ENCODE results near the gene USB1. TPM values are rescaled to one million over a fixed set of nuclear protein-coding genes. Genes with fewer than 3 reads are reported as not detected.

USB1 gene
- total RNA-seq, 1 donor from 2014 or later, result 100.0 TPM

DNA sequence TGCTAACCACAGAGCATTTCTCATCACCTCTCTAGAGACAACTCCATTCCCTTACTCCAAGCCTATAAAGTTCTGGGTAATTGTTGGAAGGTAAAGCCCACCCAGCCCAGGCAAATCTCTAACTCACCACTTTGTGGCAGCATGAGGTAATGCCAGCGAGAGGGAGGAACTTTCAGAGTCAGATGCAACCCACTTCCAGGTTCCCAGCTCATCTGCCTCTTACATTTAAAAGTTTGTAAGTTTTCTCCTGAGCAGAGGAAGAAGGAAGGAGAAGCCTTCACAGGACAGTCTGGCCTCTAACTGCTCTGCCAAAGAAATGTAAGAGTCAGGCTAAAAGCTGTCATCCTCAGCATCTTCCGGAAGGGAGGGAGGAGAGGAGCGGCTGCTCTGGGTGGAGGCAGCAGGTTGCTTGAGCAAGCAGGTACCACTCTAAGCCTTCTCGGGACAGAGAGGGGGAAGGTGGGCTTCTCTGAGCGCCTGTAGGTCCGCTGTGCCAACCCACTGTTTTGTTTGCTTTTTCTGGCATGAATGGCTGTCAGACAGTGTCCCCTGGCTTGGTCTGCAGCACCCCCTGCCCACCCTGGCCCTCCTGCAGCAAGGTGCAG lies 1.7 kb upstream of the USB1 start:
- Histone ChIP-seq H3K27me3 (ENCODE audit: insufficient read depth, low read length) (no peaks in the 10 kb centered on the region), H3K9ac (ENCODE audit: low read length) (peak overlapping the region; percentile 87), H3K27ac (ENCODE audit: low read depth, low read length) (no peak overlapping the region), H3K9me3 (ENCODE audit: insufficient read depth, low read depth, low read length) (no peaks in the 10 kb centered on the region), H3K36me3 (ENCODE audit: insufficient read depth, low read length) (peaks cover 6% of the 10 kb centered on the region), H3K4me3 (ENCODE audit: insufficient read depth, low read depth, low read length) (peak overlapping the region; percentile 64), H4K20me1 (ENCODE audit: insufficient read depth, low read length) (peaks cover 45% of the 10 kb centered on the region), H2AFZ (ENCODE audit: low read depth, low read length) (no peak overlapping the region), H3K4me2 (ENCODE audit: low read length) (peak overlapping the region; percentile 99), H3K4me1 (ENCODE audit: insufficient read depth, low read length) (peaks cover 26% of the 10 kb centered on the region), H3K79me2 (ENCODE audit: insufficient read depth, low read length) (peaks cover 26% of the 10 kb centered on the region)
- Mint-ChIP-seq H3K27me3 (ENCODE audit: low read depth, unreplicated experiment) (no peaks in the 10 kb centered on the region), H3K9me3 (ENCODE audit: unreplicated experiment) (no peaks in the 10 kb centered on the region), H3K36me3 (ENCODE audit: low read depth, unreplicated experiment) (peaks cover 15% of the 10 kb centered on the region), H3K4me3 (ENCODE audit: unreplicated experiment) (peak overlapping the region; percentile 85), H3K4me1 (ENCODE audit: low read depth, unreplicated experiment) (peaks cover 23% of the 10 kb centered on the region), H3K27ac (ENCODE audit: unreplicated experiment) (peak overlapping the region; percentile 87)
- DNase-seq (ENCODE audit: low read depth) (peak; percentile 27), FAIRE-seq (no peak)
- TF ChIP-seq, protein P1, sequence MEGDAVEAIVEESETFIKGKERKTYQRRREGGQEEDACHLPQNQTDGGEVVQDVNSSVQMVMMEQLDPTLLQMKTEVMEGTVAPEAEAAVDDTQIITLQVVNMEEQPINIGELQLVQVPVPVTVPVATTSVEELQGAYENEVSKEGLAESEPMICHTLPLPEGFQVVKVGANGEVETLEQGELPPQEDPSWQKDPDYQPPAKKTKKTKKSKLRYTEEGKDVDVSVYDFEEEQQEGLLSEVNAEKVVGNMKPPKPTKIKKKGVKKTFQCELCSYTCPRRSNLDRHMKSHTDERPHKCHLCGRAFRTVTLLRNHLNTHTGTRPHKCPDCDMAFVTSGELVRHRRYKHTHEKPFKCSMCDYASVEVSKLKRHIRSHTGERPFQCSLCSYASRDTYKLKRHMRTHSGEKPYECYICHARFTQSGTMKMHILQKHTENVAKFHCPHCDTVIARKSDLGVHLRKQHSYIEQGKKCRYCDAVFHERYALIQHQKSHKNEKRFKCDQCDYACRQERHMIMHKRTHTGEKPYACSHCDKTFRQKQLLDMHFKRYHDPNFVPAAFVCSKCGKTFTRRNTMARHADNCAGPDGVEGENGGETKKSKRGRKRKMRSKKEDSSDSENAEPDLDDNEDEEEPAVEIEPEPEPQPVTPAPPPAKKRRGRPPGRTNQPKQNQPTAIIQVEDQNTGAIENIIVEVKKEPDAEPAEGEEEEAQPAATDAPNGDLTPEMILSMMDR (IDR thresholded peaks at IDR 0.05; ENCODE audit: insufficient read depth, low read depth, low read length), result peak; percentile 5
- TF ChIP-seq EZH2 (IDR thresholded peaks at IDR 0.05; ENCODE audit: insufficient read depth, low read length), result no peak

- H3K4me3 ChIP-seq (ENCODE audit: insufficient read depth, low read depth, low read length), result peak within 1 kb of the TSS; percentile 72
- peak within 1 kb of the TSS; percentile 51 for H3K27ac ChIP-seq (ENCODE audit: low read depth, low read length)
- peak within 1 kb of the TSS; percentile 87 for H3K9ac ChIP-seq (ENCODE audit: low read length)
- H3K9me3 ChIP-seq (ENCODE audit: insufficient read depth, low read depth, low read length), result no peaks in the 10 kb centered on the region
- peak within 1 kb of the TSS; percentile 99 for H3K4me2 ChIP-seq (ENCODE audit: low read length)
- TF ChIP-seq, protein P1 (IDR thresholded peaks at IDR 0.05; ENCODE audit: insufficient read depth, low read depth, low read length), result no peak
- no peak for TF ChIP-seq EZH2 (IDR thresholded peaks at IDR 0.05; ENCODE audit: insufficient read depth, low read length)
- H3K36me3 ChIP-seq (ENCODE audit: insufficient read depth, low read length), result peaks cover 6% of the 10 kb centered on the region
- H3K27me3 ChIP-seq (ENCODE audit: insufficient read depth, low read length), result no peaks in the 10 kb centered on the region
- peaks cover 26% of the 10 kb centered on the region for H3K79me2 ChIP-seq (ENCODE audit: insufficient read depth, low read length)
- H3K4me1 ChIP-seq (ENCODE audit: insufficient read depth, low read length), result peaks cover 29% of the 10 kb centered on the region
- H2AFZ ChIP-seq (ENCODE audit: low read depth, low read length), result peak within 1 kb of the TSS; percentile 96
- Mint-ChIP-seq H3K4me3 (ENCODE audit: unreplicated experiment) (peak within 1 kb of the TSS; percentile 90), H3K4me1 (ENCODE audit: low read depth, unreplicated experiment) (peaks cover 28% of the 10 kb centered on the region), H3K9me3 (ENCODE audit: unreplicated experiment) (no peaks in the 10 kb centered on the region), H3K36me3 (ENCODE audit: low read depth, unreplicated experiment) (peaks cover 11% of the 10 kb centered on the region), H3K27me3 (ENCODE audit: low read depth, unreplicated experiment) (no peaks in the 10 kb centered on the region), H3K27ac (ENCODE audit: unreplicated experiment) (peak within 1 kb of the TSS; percentile 87)
- DNase-seq (ENCODE audit: low read depth), result no peak
- H4K20me1 ChIP-seq (ENCODE audit: insufficient read depth, low read length), result peaks cover 49% of the 10 kb centered on the region
- FAIRE-seq, result no peak
Observed at GRCh38 chr16:57999971-58000705, 1.1 kb upstream of the USB1 start, which contains the start of gene ZNF319. Gene ZNF319, minus strand, starts transcription at chr16:58000672. Its CDS starts 2,407 bp downstream, at chr16:57998265.

Measured in astrocyte (in vitro differentiated cells and primary cell).